ENCODE data around the gene CARNS1. TPM values are rescaled to one million over a fixed set of nuclear protein-coding genes. Genes with fewer than 3 reads are reported as not detected.

CARNS1 gene
- total and polyA plus RNA-seq, 10 of the 15 experiments (the other 5 are each of a cell fraction or from before 2014, with no cell fraction given): 0.02 to 0.14 (median 0.10) TPM; not detected in 3

- TF ChIP-seq ASH2L (IDR thresholded peaks at IDR 0.05; ENCODE audit: borderline replicate concordance, low read depth) (no peak), MAX (IDR thresholded peaks at IDR 0.05; ENCODE audit: low read depth, low read length) (no peak), KDM1A (IDR thresholded peaks at IDR 0.05; ENCODE audit: borderline replicate concordance) (no peak), USF2 (IDR thresholded peaks at IDR 0.05; ENCODE audit: borderline replicate concordance, low read depth, low read length) (peak; percentile 58), MYC (IDR thresholded peaks at IDR 0.05; ENCODE audit: insufficient read depth, insufficient read length, insufficient replicate concordance, low read length, severe bottlenecking) (no peak), CHD1 (IDR thresholded peaks at IDR 0.05; ENCODE audit: low read depth, low read length) (no peak; the same call in 1 of the 2 replicates), JUNB (IDR thresholded peaks at IDR 0.05) (no peak), ELK1 (IDR thresholded peaks at IDR 0.05; ENCODE audit: low read depth, low read length) (no peak), HCFC1 (IDR thresholded peaks at IDR 0.05; ENCODE audit: low read length) (no peak; the same call in 1 of the 2 replicates), ZBTB40 (IDR thresholded peaks at IDR 0.05; ENCODE audit: borderline replicate concordance) (no peak), NRF1 (conservative IDR thresholded peaks at IDR 0.05; ENCODE audit: low read depth, low read length) (no peak), ZNF622 (IDR thresholded peaks at IDR 0.05) (no peak), NR2F1 (conservative IDR thresholded peaks at IDR 0.05) (peak; percentile 78; the same call in 1 of the 2 replicates), BHLHE40 (IDR thresholded peaks at IDR 0.05; ENCODE audit: borderline replicate concordance in 1 of 2, low read depth in 2 of 2, low read length in 1 of 2) (peak; percentile 46 to 82; a peak in 3 of 4 replicates), LARP7 (IDR thresholded peaks at IDR 0.05) (no peak), REST (IDR thresholded peaks at IDR 0.05; ENCODE audit: low read depth, low read length) (no peak), FOXM1 (IDR thresholded peaks at IDR 0.05; ENCODE audit: low read depth, low read length) (no peak), PAX8 (IDR thresholded peaks at IDR 0.05) (no peak)
Observed at GRCh38 chr11:67464411-67465188, 49.1 kb downstream of the CARNS1 start (continued).
